SH-SY5Y (cell line): ENCODE data around the gene KANSL1L.

Experiments
- GATA2 ChIP-seq: IDR thresholded peaks from 2 replicates; pipeline ENCODE4 v1.6.1; 2011; ENCODE audit warnings: mild to moderate bottlenecking, low read depth, low read length
- GATA3 ChIP-seq: IDR thresholded peaks from 2 replicates; pipeline ENCODE4 v1.6.1; 2011; ENCODE audit warnings: low read depth, mild to moderate bottlenecking, low read length, moderate library complexity

- TF ChIP-seq GATA2 (no peak), GATA3 (no peak)
Measured at GRCh38 chr2:210203558-210203957, 32.3 kb upstream of the KANSL1L start.
